Measurements from ENCODE around the gene UBE2D4.
"Not testable (repeated sequence)": the region's sequence is repeated elsewhere in the genome, so short reads cannot be mapped to it uniquely, and the experiment has no call there.

The UBE2D4 gene

DNA sequence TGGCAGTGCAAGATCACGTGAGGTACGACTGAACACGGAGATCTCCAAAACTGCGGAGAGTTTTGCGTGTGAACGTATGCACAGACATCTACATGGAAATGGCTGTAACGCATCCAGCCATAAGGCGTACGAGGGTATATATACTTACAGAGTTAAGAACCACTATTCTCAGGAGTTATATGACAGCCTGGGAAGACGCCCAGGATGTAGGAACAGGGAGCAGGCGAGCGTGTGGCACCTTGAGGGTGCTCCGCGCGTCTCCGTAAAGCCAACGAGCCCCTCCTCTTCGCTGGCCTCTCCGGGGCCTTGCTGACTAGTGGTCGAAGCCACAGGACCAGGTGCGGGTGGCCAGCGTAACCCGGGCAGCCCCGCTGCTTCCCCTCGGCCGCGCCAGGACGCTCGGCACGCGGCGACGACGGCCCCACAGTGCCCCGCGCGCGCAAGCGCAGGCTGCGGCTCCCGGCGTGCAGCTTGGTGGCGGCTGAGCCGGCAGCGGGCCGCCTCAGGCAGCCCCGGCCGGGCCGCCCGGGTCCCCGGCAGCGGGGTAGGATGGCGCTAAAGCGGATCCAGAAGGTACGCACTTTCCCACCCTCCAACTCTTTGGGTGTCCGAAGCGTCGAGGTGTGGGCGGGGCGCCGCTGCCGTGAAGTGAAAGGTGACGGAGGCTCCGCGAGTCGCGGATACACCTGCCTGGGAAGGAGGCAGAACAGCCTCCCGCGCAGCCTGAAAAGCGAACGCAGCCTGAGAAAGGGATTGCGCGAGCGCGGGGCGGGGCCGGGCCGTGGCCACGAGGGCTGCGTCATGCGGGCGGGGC lies at the start of gene UBE2D4:
TSS of gene UBE2D4 (plus strand) at position 453 of the 814 bp plus-strand sequence. CDS start at position 550, 97 bp downstream.
- in situ Hi-C loops (cut with HindIII; ENCODE audit: low pct_ligation_motif_present, low pct_unique_long_range_greater_than_20kb, low sequenced_read_pairs), result no loop called here
- peak; percentile 92 for DNase-seq

DNA sequence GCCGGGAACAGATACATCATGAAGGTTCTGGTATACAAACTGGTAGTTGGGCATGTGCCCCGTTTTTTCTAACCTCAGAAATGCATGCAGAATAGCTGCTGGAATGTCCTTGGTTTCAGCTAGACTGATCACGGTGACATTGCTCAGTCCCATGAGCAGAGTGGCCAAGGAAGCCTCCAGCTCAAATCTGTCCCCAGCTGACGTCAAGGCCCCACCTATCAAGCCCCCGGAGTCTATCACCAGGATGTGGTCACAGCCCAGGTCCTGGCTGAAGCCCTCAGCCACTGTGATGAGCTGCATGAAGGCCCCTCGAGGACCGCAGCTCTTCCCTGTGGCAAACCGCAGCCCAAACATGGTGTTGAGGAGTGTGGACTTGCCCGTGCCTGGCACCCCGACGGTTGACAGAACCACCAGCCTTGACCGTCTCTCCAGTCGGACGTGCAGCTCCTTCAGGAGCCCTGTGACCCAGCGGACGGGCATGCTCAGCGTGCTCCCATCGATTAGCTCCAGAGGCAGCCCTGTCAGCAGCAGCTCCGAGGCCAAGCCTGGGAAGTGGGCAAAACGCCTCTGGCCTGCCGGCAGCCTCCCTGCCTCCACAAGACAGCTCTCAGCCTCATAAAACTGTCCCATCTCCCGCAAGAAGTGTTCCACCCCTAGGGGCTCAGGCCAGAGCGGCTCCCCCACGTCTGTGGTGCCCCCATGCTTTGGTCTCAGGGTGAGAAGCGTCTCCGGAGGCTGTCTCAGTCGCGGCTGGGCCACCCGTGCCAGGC lies 49.1 kb upstream of the UBE2D4 start:
- DNase-seq, result no peak
- in situ Hi-C loops (cut with HindIII; ENCODE audit: low pct_ligation_motif_present, low pct_unique_long_range_greater_than_20kb, low sequenced_read_pairs), result no loop called here

DNA sequence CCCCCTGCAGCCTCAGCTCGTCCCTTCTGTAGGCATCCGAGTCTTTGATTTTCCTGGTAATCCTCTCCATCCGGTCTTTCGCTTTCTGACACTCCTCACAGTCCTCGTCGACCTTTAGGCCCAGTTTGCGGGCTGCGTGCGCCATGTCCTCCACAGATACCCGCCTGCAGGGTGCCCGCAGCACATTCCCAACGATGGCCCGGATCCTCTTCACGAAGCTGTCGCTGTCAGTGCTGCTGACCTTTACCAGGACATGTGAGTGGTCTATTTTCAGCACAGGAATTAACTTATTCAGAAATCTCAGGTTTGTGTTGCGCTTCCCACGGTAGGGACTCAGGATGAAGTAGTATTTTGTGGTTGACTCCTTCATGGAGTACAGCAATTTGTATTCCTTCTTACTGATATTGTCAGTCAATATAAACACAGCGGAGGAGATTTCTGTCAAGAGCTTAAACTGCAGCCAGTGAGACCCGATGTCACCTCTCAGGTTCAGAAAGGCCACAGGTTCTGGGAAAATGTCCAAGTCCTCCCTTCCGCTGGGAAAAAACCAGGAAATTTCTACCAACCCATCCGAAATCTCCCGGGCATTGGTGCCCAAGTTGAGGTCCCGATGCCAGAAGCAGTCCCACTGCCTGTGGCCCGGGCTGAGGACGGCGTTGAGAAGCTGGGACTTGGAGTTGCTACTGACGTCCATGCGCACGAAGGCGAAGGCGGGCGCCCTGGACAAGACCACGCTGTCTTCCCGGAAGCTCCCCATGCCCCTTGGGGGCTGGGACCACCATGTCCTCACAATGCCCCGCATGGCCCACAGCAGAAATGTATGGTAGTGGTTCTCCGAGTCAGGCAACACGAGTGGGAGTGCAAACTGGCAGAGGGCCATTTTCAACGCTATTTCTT lies 48.0 kb upstream of the UBE2D4 start:
- in situ Hi-C loops (cut with HindIII; ENCODE audit: low pct_ligation_motif_present, low pct_unique_long_range_greater_than_20kb, low sequenced_read_pairs), result no loop called here
- DNase-seq, result no peak

DNA sequence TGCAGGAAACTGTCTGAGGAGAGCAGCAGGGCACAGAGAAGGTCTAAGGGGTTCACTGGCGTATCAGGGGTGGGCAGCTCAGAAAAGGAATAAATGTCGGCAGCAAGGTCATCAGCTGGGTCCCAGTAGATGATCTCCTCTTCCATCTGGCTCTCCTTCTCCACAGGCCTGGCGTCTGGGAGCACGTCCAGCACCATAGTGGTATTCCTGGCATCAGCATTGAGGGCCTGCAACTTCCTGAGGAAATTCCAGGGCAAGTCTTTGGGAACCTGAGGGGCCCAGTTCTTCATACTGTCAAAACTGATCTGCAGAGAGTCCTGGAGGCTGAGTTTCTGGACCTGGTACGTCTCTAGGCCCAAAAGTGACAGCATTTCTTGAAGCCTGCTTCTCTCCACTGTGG lies 47.4 kb upstream of the UBE2D4 start:
- no peak for DNase-seq
- in situ Hi-C loops (cut with HindIII; ENCODE audit: low pct_ligation_motif_present, low pct_unique_long_range_greater_than_20kb, low sequenced_read_pairs), result no loop called here

DNA sequence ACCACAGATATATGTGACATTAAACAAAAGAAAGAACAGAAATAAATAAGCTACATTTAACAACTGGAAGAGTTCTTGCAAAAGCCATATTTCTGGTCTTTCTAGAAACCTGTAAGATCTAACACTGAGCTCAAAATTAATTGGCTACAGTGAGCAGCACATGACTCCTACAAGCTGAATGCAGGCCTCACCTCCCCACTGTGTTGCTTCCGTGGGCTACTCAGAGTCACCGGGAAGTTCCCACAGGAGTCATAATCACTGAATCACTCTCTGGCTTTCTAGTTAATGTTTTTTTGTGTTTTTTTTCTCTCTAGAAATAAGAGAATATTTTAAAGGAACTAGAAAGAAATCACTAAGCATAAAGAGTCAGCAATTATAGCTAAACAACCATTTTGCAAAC lies 46.8 kb upstream of the UBE2D4 start:
- peak; percentile 30 for DNase-seq
- in situ Hi-C loops (cut with HindIII; ENCODE audit: low pct_ligation_motif_present, low pct_unique_long_range_greater_than_20kb, low sequenced_read_pairs), result no loop called here

DNA sequence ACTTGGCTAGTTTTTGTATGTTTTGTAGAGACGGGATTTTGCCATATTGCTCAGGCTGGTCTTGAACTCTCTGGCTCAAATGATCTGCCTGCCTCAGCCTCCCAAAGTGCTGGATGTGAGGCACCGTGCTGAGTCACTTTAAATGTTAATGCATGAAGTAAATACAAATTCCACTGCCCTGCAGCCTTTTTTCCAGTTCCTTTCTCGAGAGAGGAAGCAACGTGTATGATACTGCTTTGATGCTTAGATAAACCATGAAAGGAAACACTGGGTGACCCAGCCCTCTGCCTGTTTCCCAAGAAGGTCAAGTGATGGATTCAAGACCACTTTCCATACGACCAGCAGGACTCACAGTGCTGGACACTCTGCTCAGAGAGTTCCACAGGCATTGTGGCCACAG lies 45.6 kb upstream of the UBE2D4 start:
- DNase-seq, result no peak
- in situ Hi-C loops (cut with HindIII; ENCODE audit: low pct_ligation_motif_present, low pct_unique_long_range_greater_than_20kb, low sequenced_read_pairs), result no loop called here

DNA sequence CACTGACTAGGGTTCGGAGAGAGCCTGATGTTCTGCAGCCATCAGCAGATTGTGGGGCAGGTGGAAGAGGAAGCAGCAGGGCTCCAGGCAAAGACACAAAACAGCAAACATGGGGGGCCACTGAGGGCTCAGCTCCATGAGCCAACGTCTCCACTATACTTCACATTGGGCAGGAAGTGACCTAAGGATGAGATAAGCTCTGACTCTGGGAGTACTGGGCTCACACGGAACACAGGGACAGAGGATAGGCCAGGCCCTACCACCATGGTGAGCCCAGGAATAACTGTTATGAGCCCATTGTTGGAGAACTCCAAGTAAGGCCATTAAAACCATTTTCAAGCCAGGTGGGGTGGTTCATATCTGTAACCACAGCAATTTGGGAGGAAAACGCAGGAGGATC lies 42.0 kb upstream of the UBE2D4 start:
- DNase-seq, result no peak
- in situ Hi-C loops (cut with HindIII; ENCODE audit: low pct_ligation_motif_present, low pct_unique_long_range_greater_than_20kb, low sequenced_read_pairs), result no loop called here

DNA sequence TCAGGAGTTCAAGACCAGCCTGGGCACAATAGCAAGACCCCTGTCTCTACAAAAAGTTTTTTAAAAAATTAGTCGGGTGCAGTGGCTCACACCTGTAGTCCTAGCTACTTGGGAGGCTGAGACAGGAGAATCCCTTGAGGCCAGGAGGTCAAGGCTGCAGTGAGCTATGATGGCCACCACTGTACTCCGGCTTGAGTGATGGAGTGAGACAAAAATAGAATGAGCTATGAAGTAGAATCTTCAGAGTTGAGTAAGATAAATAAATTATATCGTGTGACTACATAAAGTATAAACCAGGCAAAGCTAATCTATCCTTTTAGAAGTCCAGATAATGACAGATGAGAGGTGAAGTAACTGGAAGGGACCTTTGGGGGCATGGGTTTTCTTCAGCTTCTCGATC lies 41.6 kb upstream of the UBE2D4 start:
- in situ Hi-C loops (cut with HindIII; ENCODE audit: low pct_ligation_motif_present, low pct_unique_long_range_greater_than_20kb, low sequenced_read_pairs), result no loop called here
- DNase-seq, result no peak

DNA sequence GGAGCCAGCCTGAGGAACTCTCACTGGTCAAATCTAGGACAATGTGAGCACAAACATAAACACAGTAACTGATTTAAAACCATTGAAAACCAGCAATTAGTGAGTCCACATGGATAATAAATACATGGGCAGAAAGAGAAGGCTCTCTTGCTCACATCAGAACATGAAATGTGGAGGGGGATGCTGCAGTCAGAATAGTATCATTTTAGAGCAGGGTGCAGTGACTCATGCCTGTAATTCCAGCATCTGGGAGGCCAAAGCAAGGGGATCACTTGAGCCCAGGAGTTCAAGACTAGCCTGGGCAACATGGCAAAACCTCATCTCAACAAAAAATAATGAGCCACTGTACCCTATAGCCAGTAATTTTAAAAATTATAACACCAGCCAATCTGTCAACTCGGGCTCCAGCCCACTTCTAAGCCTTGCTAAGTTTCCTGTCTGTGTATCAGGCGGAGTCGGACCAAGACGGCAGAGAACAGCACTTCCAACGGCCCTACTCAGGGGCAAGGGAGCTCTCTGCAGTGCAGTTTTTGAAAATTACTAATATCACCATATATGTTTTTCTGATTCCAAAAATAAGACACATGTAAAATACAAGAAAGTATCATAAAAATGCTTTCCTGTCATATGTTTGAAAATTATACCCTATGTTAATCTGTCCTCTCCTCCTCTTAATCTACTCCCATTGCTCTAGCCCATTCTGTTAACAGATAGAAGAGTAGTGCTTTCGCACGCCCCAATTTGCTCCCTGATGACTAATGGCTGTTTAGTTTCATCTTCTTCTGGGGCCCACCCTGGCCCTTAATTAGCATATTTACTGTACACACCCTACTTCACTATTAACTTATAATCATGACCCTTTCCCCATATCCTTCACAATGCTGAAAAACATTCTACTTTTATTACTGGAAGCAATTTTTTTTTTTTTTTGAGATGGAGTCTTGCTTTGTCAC lies 37.0 kb upstream of the UBE2D4 start:
- in situ Hi-C loops (cut with HindIII; ENCODE audit: low pct_ligation_motif_present, low pct_unique_long_range_greater_than_20kb, low sequenced_read_pairs), result no loop called here
- DNase-seq, result no peak

DNA sequence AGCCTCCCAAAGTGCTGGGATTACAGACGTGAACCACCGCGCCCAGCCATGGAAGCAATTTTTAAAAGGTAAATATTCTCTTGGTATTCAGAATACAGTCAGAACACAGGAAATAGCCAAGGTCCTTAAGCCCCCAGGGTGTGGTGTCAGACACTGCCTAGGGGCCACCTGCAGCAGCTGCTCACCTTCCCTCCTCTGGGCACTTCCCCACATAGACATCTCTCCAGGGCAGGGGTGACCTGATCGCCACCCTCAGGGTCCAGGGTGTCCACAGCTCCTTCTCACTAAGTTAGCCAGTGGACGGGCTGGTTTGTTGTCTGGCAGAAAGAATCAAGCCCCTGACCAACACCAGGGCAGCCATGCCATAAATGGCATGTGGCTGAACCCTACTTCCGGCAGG lies 35.8 kb upstream of the UBE2D4 start:
- no peak for DNase-seq

DNA sequence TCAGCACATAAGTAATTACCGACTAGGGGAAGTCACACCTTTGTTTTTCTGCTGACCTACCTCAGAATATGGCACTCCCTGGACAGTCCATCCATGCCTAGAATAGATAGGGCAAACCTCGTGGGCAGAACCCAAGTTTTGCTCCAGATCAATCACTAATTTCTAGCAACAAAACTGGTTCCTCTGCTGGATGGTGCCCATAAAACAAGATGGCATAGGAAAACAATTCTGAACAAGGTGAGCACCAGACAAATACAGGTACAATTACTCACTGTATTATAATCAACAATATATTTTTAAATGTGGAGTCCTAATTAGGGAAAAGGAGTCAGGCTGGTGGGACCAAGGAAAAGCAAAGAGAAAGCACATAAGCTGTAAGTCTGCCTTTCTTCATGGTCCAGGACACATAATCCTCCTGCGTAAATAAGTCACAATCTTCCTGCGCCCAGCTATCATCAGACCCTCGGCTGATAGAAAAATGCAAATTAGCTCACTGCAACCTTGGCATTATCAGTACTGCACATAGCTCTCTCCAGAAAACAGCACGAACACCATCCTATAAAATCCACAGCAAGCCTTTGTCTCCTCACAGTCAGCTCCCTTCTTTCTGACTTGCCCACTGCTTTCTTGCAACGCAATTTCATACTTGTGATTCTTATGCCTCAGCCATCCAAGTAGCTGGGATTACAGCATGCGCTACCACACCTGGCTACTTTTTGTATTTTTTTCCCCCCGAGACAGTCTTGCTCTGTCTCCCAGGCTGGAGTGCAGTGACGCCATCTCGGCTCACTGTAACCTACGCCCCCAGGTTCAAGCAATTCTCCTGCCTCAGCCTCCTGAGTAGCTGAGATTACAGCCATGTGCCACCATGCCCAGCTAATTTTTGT lies 34.9 kb upstream of the UBE2D4 start:
- DNase-seq, result no peak
- in situ Hi-C loops (cut with HindIII; ENCODE audit: low pct_ligation_motif_present, low pct_unique_long_range_greater_than_20kb, low sequenced_read_pairs), result no loop called here

More for the DNA sequence above, 35.8 kb upstream of the UBE2D4 start:
- in situ Hi-C loops (cut with HindIII; ENCODE audit: low pct_ligation_motif_present, low pct_unique_long_range_greater_than_20kb, low sequenced_read_pairs), result no loop called here

DNA sequence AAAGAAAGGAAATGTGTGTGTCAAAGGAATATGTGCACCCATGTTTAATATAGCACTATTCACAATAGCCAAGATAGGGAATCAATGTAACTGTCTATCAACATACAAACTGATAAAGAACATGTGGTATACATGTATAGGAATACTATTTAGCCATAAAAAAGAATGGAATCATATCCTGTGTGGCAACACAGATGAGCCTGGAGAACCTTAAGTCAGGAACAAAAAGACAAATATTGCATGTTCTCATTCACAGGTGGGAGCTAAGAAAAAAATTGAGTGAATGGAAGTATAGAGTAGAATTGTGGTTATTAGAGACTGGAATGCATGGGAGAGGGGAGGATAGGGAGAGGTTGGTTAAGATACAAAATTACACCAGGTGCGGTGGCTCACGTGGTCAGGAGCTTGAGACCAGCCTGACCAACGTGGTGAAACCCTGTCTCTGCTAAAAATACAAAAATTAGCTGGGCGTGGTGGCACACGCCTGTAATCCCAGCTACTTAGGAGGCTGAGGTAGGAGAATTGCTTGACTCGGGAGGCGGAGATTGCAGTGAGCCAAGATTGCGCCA lies 30.3 kb upstream of the UBE2D4 start:
- DNase-seq, result no peak
- in situ Hi-C loops (cut with HindIII; ENCODE audit: low pct_ligation_motif_present, low pct_unique_long_range_greater_than_20kb, low sequenced_read_pairs), result no loop called here

DNA sequence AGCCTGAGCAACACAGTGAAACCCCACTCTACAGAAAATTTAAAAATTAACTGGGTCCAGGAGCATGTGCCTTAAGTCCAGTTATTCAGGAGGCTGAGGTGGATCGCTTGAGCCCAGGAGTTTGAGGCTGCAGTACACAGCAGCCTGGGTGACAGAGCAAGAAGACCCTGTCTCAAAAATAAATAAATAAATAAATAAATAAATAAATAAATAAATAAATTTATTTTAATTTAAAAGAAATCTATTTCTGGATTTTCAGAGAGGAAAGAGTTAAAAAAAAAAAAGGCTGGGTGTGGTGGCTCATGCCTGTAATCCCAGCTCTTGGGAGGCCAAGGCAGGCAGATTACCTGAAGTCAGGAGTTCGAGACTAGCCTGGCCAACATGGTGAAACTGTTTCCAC lies 27.7 kb upstream of the UBE2D4 start:
- DNase-seq; in situ Hi-C loops (cut with HindIII; ENCODE audit: low pct_ligation_motif_present, low pct_unique_long_range_greater_than_20kb, low sequenced_read_pairs): not testable (repeated sequence)

DNA sequence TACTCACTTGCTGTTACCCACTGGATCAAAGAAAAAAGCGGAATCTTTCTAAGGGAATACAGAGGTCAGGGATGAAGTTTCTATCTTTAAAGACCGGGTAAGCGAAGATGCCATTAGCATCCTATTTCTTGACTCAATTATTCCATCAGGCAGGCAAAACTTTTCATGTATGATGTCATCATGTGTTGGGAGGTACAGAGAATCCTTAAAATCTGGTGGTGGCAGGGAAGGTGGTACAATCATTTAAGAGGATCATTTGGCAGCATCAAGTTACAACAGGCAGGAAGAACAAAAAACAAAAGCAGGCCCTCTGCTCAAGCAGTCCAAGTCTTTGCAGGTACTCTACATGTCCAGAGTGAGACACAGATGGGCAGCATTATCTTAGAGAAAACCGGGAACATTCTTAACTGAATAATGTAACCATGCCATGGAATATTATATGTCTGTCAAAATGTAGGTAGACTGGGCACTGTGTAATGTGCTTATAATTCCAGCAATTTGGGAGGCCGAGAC lies 23.6 kb upstream of the UBE2D4 start:
- no peak for DNase-seq
- in situ Hi-C loops (cut with HindIII; ENCODE audit: low pct_ligation_motif_present, low pct_unique_long_range_greater_than_20kb, low sequenced_read_pairs), result no loop called here

DNA sequence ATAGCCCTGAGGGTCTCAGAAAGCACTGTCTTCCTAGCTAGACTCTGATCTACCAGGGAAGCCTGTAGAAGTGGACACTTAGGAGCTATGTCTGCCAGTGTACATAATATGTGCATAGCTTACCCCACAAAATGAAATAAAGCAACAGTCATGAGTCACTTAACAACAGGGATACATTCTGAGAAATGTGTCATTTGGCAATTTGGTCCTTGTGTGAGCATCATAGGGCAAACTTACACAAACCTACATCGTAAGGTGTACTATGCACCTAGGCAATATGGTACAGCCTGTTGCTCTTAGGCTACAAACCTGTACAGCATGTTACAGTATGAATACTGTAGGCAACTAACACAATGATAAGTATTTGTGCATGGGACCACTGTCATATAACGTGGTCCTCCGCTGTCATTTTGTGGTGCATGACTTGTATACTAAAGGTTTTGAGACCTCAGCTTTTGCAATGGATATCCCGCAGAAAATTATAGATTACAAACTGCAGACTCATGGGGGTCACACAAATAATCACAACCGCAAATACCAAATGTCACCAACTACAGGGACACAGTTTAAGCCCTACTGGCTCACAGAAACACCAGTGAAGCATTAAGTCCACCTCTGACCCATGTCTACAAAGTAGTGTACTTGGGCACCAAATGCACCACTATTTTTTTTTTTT lies 21.6 kb upstream of the UBE2D4 start:
- DNase-seq, result no peak
- in situ Hi-C loops (cut with HindIII; ENCODE audit: low pct_ligation_motif_present, low pct_unique_long_range_greater_than_20kb, low sequenced_read_pairs), result no loop called here

Measured in ACHN (cell line).